Measurements from ENCODE around the gene FAAP100. TPM values are rescaled to one million over a fixed set of nuclear protein-coding genes. Genes with fewer than 3 reads are reported as not detected.

Gene FAAP100
- total RNA-seq, 1 donor from 2014 or later, result 13.0 TPM

GRCh38 chr17:81502471-81503017 lies 49.6 kb downstream of the FAAP100 start:
- no peak for ATAC-seq (ENCODE audit: poor library complexity)
- intact Hi-C loops (cut with DNase I), result no loop called here
- DNase-seq, result no peak

- ATAC-seq (ENCODE audit: poor library complexity) (no peak), DNase-seq (no peak)
- intact Hi-C loops (cut with DNase I), result no loop called here
Observed at GRCh38 chr17:81500047-81500446, 52.1 kb downstream of the FAAP100 start.

- DNase-seq (no peak), ATAC-seq (ENCODE audit: poor library complexity) (no peak)
- intact Hi-C loops (cut with DNase I), result no loop called here
Observed at GRCh38 chr17:81499601-81499970, 52.6 kb downstream of the FAAP100 start.

GRCh38 chr17:81498953-81499600 lies 53.1 kb downstream of the FAAP100 start:
- intact Hi-C loops (cut with DNase I), result no loop called here
- ATAC-seq (ENCODE audit: poor library complexity), result peak; percentile 25
- DNase-seq, result no peak

- no peak for DNase-seq
- no peak for ATAC-seq (ENCODE audit: poor library complexity)
- intact Hi-C loops (cut with DNase I), result no loop called here
Observed at GRCh38 chr17:81494626-81495377, 57.4 kb downstream of the FAAP100 start.

GRCh38 chr17:81493198-81494038 lies 58.7 kb downstream of the FAAP100 start:
- intact Hi-C loops (cut with DNase I), result no loop called here
- DNase-seq (no peak), ATAC-seq (ENCODE audit: poor library complexity) (no peak)

- intact Hi-C loops (cut with DNase I), result no loop called here
- DNase-seq (no peak), ATAC-seq (ENCODE audit: poor library complexity) (no peak)
Observed at GRCh38 chr17:81492706-81493105, 59.4 kb downstream of the FAAP100 start.

GRCh38 chr17:81492202-81492601 lies 60.0 kb downstream of the FAAP100 start:
- intact Hi-C loops (cut with DNase I), result no loop called here
- ATAC-seq (ENCODE audit: poor library complexity), result no peak
- DNase-seq, result no peak

GRCh38 chr17:81491761-81492160 lies 60.4 kb downstream of the FAAP100 start:
- DNase-seq (no peak), ATAC-seq (ENCODE audit: poor library complexity) (no peak)
- intact Hi-C loops (cut with DNase I), result no loop called here

GRCh38 chr17:81491181-81491581 lies 61.0 kb downstream of the FAAP100 start:
- intact Hi-C loops (cut with DNase I), result no loop called here
- no peak for ATAC-seq (ENCODE audit: poor library complexity)
- DNase-seq, result no peak

- ATAC-seq (ENCODE audit: poor library complexity) (no peak), DNase-seq (no peak)
- intact Hi-C loops (cut with DNase I), result no loop called here
Observed at GRCh38 chr17:81489998-81490992, 61.9 kb downstream of the FAAP100 start.

Other genes starting within 250 kb of the FAAP100 start
- 8.0 TPM for gene BAHCC1, start 156.9 kb downstream of the FAAP100 start, total RNA-seq
- 369 TPM for gene ACTG1, start 39.6 kb downstream of the FAAP100 start, total RNA-seq
- 0.19 TPM for gene FSCN2, start 24.0 kb downstream of the FAAP100 start, total RNA-seq
- 81.1 TPM for gene NPLOC4, start 84.8 kb upstream of the FAAP100 start, total RNA-seq
- 0.24 TPM for gene TSPAN10, start 84.8 kb upstream of the FAAP100 start, total RNA-seq
- not detected for gene PDE6G, start 104.2 kb upstream of the FAAP100 start, total RNA-seq
- 16.1 TPM for gene OXLD1, start 114.3 kb upstream of the FAAP100 start, total RNA-seq
- 4.8 TPM for gene CCDC137, start 114.4 kb upstream of the FAAP100 start, total RNA-seq
- 11.9 TPM for gene ARL16, start 131.4 kb upstream of the FAAP100 start, total RNA-seq
- gene HGS, start 131.7 kb upstream of the FAAP100 start, total RNA-seq, result 34.5 TPM
- gene MRPL12, start 151.0 kb upstream of the FAAP100 start, total RNA-seq, result 173 TPM
- 7.0 TPM for gene SLC25A10, start 159.9 kb upstream of the FAAP100 start, total RNA-seq